Stimulated activated CD8-positive, alpha-beta memory T cell treated with anti-CD3 and anti-CD28 coated beads, Interleukin-15, amount 100 ng/mL, for 24 hours (primary cell): ENCODE data around the gene SMAP2.

Experiments
- DNase-seq: peaks from one replicate; pipeline ENCODE4 v3.0.0-alpha.2; 2020; ENCODE audit warnings: low read depth

Gene SMAP2

GRCh38 chr1:40390857-40391256, 17.3 kb downstream of the SMAP2 start:
- DNase-seq: no peak

- no peak for DNase-seq
Observed at GRCh38 chr1:40391688-40392145, 18.2 kb downstream of the SMAP2 start.

- no peak for DNase-seq
Observed at GRCh38 chr1:40392221-40392620, 18.7 kb downstream of the SMAP2 start.

DNA sequence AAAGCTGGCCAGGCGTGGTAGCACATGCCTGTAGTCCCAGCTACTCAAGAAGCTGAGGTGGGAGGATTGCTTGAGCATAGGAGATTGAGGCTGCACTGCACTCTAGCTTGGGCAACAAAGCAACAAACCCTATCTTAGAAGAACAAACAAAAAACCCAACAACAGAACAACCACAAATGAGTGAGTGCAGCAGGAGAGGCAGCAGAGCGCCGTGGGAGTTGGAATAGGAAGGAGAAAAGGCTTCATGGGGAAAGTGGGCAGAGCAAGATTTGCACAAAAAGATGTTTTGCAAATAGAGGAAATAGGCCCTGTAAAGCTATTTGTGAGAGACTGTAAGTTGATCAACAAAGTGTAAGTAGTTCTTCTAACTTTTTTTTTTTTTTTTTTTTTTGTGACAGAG, 19.6 kb downstream of the SMAP2 start:
- DNase-seq: no peak

- no peak for DNase-seq
Observed at GRCh38 chr1:40394491-40395172, 21.1 kb downstream of the SMAP2 start.

DNA sequence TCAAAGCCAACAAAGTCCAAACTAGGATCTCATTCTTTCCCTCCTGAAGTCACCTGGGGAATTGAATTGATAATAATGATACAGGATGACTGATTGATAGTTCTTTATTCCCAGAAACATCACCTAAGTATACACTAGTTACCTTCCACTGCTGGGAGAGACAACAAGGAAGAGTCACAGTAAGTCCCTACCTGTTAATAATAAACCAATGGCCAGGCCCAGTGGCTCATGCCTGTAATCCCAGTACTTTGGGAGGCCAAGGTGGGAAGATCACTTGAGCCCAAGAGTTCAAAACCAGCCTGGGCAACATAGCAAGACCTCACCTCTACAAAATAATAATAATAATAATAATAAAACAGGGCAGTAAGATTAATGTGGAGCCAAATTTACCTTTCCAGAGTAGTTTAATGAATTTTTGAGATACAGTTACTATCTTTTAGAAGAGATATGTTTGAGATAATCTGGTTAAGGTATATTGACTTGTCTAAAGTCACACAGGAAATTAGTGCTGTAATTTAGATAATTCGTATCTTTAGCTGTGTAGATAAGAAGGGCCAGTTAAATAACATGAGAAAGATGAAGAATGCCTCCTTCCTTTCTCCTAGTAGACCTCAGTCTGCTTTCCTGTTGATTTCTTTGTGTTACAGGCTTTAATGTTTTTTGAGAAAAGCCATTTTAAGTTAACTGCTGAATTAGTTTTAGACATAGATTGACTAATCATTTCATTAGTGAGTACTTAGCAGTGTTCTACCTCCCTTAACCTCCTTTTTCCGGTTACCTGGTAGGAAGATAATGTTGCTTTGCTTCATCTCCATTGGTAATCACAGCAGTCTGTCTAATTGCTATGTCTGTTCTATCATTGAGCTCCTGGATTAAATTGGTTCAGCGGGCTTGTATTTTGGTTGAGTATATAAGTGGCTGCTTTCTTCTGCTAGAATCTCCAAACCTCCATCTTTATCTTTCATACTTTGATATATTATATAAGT, 22.0 kb downstream of the SMAP2 start:
- no peak for DNase-seq

- no peak for DNase-seq
Observed at GRCh38 chr1:40396420-40396819, 22.9 kb downstream of the SMAP2 start.

DNA sequence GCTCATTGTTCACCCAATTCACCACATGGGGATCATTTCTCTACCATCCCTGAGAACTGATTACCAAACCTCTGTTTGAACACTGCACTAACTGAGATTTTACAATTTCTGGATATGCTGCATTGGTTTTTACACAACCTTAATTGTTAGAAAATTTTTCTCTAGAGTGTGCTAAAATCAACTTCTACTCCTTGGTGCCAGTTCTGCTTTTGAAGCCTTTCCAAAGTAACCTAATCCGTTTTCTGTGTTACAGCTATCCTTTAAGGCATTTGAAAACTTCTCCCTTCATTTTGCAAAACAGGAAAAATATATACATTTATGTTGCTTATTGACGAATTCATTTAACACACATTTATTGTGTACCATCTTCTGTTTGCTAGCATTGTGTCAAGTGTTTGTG, 23.7 kb downstream of the SMAP2 start:
- no peak for DNase-seq

GRCh38 chr1:40399984-40400704, 26.6 kb downstream of the SMAP2 start:
- DNase-seq: no peak

DNA sequence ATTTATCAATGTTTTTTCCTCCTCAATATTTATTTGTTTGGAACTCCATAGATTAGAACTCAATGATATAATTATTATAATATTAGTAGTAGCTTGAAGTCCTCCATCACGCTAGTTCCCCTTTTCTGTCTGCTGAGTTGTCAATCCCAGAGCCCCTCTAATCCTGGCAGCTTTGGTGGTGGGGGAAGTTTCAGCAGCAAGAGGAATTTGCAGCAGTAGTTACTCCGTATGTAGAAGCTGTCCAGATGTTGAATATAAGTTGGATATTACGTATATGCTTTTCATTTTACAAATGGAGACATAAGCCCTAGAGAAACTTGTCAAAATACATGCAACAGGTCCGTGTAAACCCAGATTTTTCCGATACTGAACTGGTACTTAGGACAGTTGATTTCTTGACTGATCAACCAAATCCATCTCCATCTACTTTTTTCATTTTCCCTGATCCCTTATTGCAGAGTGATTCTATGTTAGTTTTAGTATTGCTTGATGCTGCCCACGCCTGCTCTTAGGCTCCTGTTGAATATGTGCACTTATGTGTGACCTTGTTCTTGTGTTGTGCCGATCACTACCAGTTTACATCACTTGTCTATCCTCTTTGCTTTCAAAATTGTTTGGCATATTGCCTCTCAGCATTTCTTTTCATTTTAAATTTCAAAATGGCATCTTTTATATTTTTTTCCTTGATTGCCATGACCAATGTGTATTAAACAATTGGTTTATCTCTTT, 28.1 kb downstream of the SMAP2 start:
- no peak for DNase-seq

GRCh38 chr1:40404670-40405462, 31.3 kb downstream of the SMAP2 start:
- no peak for DNase-seq

DNA sequence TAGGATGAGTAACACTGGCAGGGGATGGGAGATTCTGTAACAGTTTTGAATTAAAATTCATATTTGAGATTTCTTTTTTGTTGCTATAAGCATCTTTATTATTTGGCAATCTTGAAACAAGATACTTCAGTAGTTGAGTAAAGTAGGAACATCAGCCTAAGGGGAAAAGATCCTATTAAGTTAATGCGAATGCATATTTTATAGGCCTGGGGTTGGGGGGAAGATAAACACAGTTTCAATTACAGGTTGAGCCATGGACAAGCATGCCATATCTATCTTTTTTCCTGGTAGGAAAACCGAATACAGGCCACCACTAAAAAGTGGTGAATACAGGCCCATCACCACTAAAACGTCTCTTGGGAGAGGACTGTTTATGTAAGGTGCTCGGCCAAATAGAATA, 32.3 kb downstream of the SMAP2 start:
- DNase-seq: no peak

DNA sequence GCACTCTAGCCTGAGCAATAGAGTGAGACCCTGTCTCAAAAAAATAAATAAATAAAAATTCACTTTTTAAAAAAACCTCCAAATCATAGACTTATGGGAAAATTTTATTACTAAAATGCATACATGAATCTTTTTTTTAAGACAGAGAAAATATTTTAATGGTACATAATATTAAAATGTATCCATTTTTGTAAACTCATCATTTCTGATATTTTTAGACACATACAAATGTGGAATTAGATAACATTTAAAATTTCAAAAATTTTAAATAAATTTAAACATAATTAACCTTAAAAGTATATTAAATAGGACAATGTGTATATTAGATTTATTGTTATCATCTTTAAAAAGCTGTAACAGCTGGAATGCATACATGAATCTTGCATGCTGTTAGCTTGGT, 33.9 kb downstream of the SMAP2 start:
- DNase-seq: no peak

DNA sequence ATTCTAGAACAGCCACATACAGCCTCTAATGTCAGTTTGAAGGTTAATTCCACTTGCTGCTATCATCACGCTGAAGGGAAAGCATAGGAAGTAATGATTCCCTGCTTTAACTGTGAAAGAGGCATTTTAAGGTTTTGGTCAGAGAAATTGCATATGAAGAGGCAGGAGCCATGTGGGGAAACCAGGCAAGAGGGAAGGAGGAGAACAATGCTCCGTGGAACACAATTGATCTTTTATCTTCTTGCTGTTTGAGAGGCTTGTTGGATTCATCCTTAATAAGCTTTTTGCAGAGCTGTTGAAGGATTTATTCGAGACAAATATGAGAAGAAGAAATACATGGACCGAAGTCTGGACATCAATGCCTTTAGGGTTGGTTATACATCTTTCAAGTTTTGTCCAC, 35.9 kb downstream of the SMAP2 start:
- no peak for DNase-seq

DNA sequence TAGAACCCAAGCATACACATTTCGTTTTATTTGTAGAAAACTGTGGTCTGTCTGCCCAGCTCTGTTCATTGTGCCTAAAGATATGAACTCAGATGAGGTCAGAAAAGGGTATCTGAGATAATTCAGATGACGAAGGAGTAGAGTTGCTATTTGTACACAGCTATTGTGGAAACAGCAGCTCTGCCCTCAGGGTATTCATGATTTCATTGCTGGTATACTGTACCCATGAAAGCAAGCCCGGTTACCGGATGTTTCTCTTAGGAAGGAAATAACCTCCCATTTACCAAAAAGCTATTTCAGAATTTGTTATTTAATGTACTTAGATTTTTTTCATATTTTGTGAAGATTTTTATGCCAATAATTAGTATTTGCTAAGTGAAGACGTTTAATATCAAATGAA, 37.8 kb downstream of the SMAP2 start:
- no peak for DNase-seq

GRCh38 chr1:40411843-40412242, 38.3 kb downstream of the SMAP2 start:
- DNase-seq: no peak

- DNase-seq: no peak
Observed at GRCh38 chr1:40413527-40414252, 40.2 kb downstream of the SMAP2 start.

GRCh38 chr1:40414331-40414730, 40.8 kb downstream of the SMAP2 start:
- DNase-seq: no peak

DNA sequence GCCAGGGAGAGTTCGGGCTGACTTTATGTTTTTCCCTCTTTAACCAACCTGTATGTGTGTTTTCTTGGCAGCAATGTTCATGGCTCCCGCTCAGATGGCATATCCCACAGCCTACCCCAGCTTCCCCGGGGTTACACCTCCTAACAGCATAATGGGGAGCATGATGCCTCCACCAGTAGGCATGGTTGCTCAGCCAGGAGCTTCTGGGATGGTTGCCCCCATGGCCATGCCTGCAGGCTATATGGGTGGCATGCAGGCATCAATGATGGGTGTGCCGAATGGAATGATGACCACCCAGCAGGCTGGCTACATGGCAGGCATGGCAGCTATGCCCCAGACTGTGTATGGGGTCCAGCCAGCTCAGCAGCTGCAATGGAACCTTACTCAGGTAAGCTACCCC, 43.2 kb downstream of the SMAP2 start:
- no peak for DNase-seq
